Raji (cell line): Measurements from ENCODE around the gene SLC38A8.

Experiments
- POLR2A ChIP-seq: IDR thresholded peaks from 2 replicates; pipeline ENCODE4 v1.6.1; 2011; ENCODE audit warnings: low read depth, low read length, control low read depth; ENCODE audit not compliant: insufficient read depth

The SLC38A8 gene

DNA sequence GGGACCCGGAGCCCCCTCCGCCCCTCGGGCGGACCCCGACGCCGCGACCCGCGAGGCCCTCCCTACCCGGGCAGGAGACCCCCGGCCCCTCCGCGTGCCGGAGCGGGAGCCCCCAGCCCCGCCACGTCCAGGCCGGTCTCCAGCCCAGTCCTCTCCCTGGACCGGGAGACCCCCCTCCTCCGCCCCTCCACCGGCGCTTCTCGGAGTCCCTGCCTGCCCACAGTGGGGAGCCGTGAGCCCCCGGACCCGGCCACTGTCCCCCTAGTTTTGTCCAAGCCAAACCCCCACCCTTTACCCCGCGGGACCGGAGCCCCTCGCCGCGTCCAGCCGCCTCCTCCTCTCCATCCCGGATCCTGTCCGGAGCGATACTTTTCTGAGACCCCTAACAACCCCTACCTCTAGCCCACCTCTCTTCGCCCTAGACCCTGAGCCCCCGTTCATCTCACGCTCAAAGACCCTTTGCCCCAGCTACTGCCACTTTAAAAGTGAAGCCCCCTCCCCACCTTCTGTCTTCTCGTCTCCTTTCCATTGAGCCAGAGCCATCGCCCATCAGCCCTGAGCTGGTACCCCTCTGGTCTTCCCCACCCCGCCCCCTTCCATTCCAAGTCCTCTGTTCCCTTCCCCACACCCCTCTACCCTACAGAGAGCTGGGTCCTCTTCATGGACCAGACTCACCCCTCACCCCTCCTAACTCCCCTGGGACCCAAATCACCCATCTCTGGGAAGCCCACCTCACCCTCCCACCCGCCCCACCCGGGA lies 73.5 kb downstream of the SLC38A8 start:
- TF ChIP-seq POLR2A: no peak

- no peak for TF ChIP-seq POLR2A
These were observed 74.2 kb downstream of the SLC38A8 start for GRCh38 chr16:83968306-83968851.

- TF ChIP-seq POLR2A: no peak
These were observed 74.7 kb downstream of the SLC38A8 start, which contains the start of gene NECAB2 for GRCh38 chr16:83967838-83968305. TSS of gene NECAB2 (plus strand) at chr16:83968244. CDS start at chr16:83968649, 405 bp downstream.

GRCh38 chr16:83967091-83967490 lies 75.5 kb downstream of the SLC38A8 start:
- TF ChIP-seq POLR2A: no peak

- no peak for TF ChIP-seq POLR2A
These were observed 76.4 kb downstream of the SLC38A8 start for GRCh38 chr16:83966153-83966696.

DNA sequence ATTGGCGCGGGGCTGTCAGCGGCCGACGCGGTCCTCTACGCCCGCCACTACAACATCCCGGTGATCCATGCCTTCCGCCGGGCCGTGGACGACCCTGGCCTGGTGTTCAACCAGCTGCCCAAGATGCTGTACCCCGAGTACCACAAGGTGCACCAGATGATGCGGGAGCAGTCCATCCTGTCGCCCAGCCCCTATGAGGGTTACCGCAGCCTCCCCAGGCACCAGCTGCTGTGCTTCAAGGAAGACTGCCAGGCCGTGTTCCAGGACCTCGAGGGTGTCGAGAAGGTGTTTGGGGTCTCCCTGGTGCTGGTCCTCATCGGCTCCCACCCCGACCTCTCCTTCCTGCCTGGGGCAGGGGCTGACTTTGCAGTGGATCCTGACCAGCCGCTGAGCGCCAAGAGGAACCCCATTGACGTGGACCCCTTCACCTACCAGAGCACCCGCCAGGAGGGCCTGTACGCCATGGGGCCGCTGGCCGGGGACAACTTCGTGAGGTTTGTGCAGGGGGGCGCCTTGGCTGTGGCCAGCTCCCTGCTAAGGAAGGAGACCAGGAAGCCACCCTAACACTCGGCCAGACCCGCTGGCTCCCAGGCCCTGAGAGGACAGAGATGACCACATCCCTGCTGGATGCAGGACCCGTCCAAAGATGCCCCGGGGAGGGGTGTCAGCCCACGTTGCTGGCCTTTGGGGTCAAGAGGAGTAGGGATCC lies 77.0 kb downstream of the SLC38A8 start:
- TF ChIP-seq POLR2A: no peak

GRCh38 chr16:83964684-83965443 lies 77.7 kb downstream of the SLC38A8 start:
- no peak for TF ChIP-seq POLR2A

GRCh38 chr16:83963277-83964119 lies 79.1 kb downstream of the SLC38A8 start:
- TF ChIP-seq POLR2A: no peak

DNA sequence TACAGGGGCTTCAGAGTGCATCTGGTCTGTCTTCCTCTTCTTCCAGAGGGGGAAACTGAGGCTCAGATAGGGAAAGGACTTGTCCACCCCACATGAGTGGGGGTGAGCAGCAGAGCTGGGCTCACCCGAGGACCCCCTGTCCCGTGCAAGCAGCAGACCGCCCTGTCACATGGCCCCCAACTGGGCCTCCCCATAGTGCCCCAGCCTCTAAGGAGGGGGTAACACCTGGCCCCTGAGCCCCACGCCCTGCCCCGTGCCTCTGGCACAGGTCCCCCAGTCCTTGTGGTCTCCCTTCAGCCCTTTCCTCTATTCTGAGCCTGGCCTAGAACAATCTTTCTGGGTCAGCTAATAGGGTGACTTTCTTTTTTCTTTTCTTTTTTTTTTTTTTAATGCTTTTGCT lies 81.0 kb downstream of the SLC38A8 start:
- no peak for TF ChIP-seq POLR2A

DNA sequence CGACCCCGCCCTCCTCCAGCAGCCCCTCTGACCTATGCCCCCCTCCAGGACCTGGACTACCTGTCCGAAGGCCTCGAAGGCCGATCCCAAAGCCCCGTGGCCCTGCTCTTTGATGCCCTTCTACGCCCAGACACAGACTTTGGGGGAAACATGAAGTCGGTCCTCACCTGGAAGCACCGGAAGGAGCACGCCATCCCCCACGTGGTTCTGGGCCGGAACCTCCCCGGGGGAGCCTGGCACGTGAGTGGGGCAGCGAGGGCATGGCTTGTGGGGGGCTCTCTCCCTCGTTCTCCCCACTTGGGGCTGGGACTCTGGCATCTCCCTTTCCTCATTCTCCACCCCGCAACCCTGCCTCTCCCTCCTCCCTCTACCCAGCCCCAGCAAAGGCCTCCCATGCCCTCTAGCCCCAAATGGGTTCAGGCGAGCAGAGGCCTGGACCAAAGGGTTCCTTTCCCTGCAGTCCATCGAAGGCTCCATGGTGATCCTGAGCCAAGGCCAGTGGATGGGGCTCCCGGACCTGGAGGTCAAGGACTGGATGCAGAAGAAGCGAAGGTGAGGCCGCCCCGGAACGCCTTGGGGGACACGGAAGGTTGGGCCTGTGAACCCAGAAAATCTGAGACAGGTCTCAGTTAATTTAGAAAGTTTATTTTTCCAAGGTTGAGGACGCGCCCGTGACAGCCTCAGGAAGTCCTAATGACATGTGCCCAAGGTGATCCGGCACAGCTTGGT lies 81.9 kb downstream of the SLC38A8 start:
- TF ChIP-seq POLR2A: no peak
